H1 (cell line): ENCODE measurements around the gene IL17D. TPM values are rescaled to one million over a fixed set of nuclear protein-coding genes. Genes with fewer than 3 reads are reported as not detected.

Experiments used
- CTCF ChIA-PET: fragments of 300-600 bp; sonication (Branson Sonifier 250); formaldehyde crosslinking; loops from one replicate; lab custom pipeline; 2021; ENCODE audit not compliant: partially characterized antibody; lab: Charles Lee
- POLR2A ChIA-PET: fragments of 300-600 bp; sonication (Branson Sonifier 250); formaldehyde crosslinking; loops from one replicate; lab custom pipeline; 2021; ENCODE audit warnings: inconsistent platforms; ENCODE audit not compliant: partially characterized antibody; lab: Charles Lee
- DNase-seq, 2 experiments: peaks; one replicate each; pipeline versions ENCODE4 v3.0.0 to v3.0.0-alpha.2; 2010 to 2022; ENCODE audit warnings: low spot score in 2 of 2, low read depth in 1 of 2, mixed read lengths in 1 of 2
- FAIRE-seq: peaks from 2 replicates; lab custom pipeline; 2011; peaks lifted over from hg19 to GRCh38; lab: Jason Lieb, UNC
- H2AFZ ChIP-seq: 2 replicates; pipeline ENCODE4 v1.8.1; 2012; ENCODE audit warnings: low read length, inconsistent platforms
- H2AK5ac ChIP-seq: 2 replicates; pipeline ENCODE4 v1.6.1; 2013; ENCODE audit warnings: low read depth, low read length
- H2BK120ac ChIP-seq: replicated peaks from 2 replicates; pipeline ENCODE3; 2013; ENCODE audit warnings: low read depth, low read length, inconsistent platforms
- H2BK12ac ChIP-seq: 2 replicates; pipeline ENCODE4 v1.6.1; 2013; ENCODE audit warnings: low read depth, low read length
- H2BK15ac ChIP-seq: 2 replicates; pipeline ENCODE4 v1.6.1; 2013; ENCODE audit warnings: low read length
- H2BK20ac ChIP-seq: 2 replicates; pipeline ENCODE4 v1.6.1; 2013; ENCODE audit warnings: low read length
- H2BK5ac ChIP-seq: 2 replicates; pipeline ENCODE4 v1.6.1; 2013; ENCODE audit warnings: low read depth, low read length
- H3K14ac ChIP-seq: 2 replicates; pipeline ENCODE4 v1.6.1; 2013; ENCODE audit warnings: inconsistent platforms; ENCODE audit not compliant: insufficient read length
- H3K18ac ChIP-seq: 2 replicates; pipeline ENCODE4 v1.6.1; 2013; ENCODE audit warnings: low read length; ENCODE audit errors: extremely low read depth
- H3K23ac ChIP-seq: 2 replicates; pipeline ENCODE4 v1.6.1; 2013; ENCODE audit warnings: inconsistent platforms; ENCODE audit not compliant: insufficient read length
- H3K23me2 ChIP-seq: 2 replicates; pipeline ENCODE4 v1.6.1; 2013; ENCODE audit warnings: low read depth, low read length
- H3K27ac ChIP-seq: 2 replicates; pipeline ENCODE4 v1.6.1; 2011; ENCODE audit warnings: low read depth, low read length, inconsistent platforms
- H3K27me3 ChIP-seq, 4 experiments: replicated peaks in 1 of 4; 1 replicate in 1 of 4; 2 replicates in 3 of 4; pipeline versions ENCODE4 v1.6.1 to v1.8.1; 2011 to 2013; ENCODE audit warnings: low read length in 3 of 4, mild to moderate bottlenecking in 3 of 4, inconsistent platforms in 2 of 4, mixed read lengths in 2 of 4, moderate library complexity in 1 of 4; ENCODE audit not compliant: control insufficient read depth in 3 of 4, insufficient read depth in 3 of 4; ENCODE audit errors: extremely low read depth in 1 of 4
- H3K36me3 ChIP-seq, 4 experiments: 2 replicates each; pipeline versions ENCODE4 v1.6.1 to v1.8.1; 2011 to 2013; ENCODE audit warnings: mild to moderate bottlenecking in 4 of 4, low read length in 3 of 4, moderate library complexity in 2 of 4, control low read depth in 1 of 4, inconsistent platforms in 1 of 4; ENCODE audit not compliant: insufficient read depth in 4 of 4, control insufficient read depth in 2 of 4
- H3K4ac ChIP-seq: replicated peaks from 2 replicates; pipeline ENCODE3; 2013; ENCODE audit warnings: low read length, low read depth, mixed read lengths, inconsistent platforms; ENCODE audit not compliant: insufficient read length
- H3K4me1 ChIP-seq, 4 experiments: replicated peaks in 1 of 4; 1 replicate in 1 of 4; 2 replicates in 3 of 4; pipeline versions ENCODE4 v1.6.1 to v1.8.1; 2011 to 2013; ENCODE audit warnings: low read length in 3 of 4, inconsistent platforms in 2 of 4, mixed read lengths in 1 of 4; ENCODE audit not compliant: insufficient read depth in 4 of 4, control insufficient read depth in 3 of 4
- H3K4me2 ChIP-seq, 2 experiments: 2 replicates each; pipeline versions ENCODE4 v1.6.1 to v1.8.1; 2011 to 2013; ENCODE audit warnings: low read depth in 2 of 2, low read length in 2 of 2, control low read depth in 1 of 2, inconsistent platforms in 1 of 2, mild to moderate bottlenecking in 1 of 2; ENCODE audit not compliant: insufficient read depth in 1 of 2
- H3K4me3 ChIP-seq, 4 experiments: fragments of 200-600, 300-600 bp in 1 of 4; sonication (generic), shearing (Covaris generic), sonication (Bioruptor Twin) in 1 of 4; 2 replicates each; pipeline versions ENCODE4 v1.5.1 to v1.8.1; 2011 to 2016; ENCODE audit warnings: low read length in 4 of 4, low read depth in 3 of 4, control low read depth in 2 of 4, inconsistent platforms in 2 of 4, mild to moderate bottlenecking in 2 of 4, mixed read lengths in 1 of 4, moderate library complexity in 1 of 4; ENCODE audit not compliant: insufficient read depth in 2 of 4; ENCODE audit errors: extremely low read depth in 1 of 4
- H3K56ac ChIP-seq: replicated peaks from 2 replicates; pipeline ENCODE3; 2013; ENCODE audit warnings: low read depth, mild to moderate bottlenecking, mixed read lengths, low read length, inconsistent platforms; ENCODE audit not compliant: insufficient read length
- H3K79me1 ChIP-seq: 2 replicates; pipeline ENCODE4 v1.6.1; 2013; ENCODE audit warnings: low read depth, low read length, control low read depth
- H3K79me2 ChIP-seq, 2 experiments: 2 replicates each; pipeline versions ENCODE4 v1.6.1 to v1.8.1; 2012 to 2013; ENCODE audit warnings: low read length in 2 of 2, mild to moderate bottlenecking in 2 of 2, inconsistent platforms in 1 of 2; ENCODE audit not compliant: insufficient read depth in 2 of 2, control insufficient read depth in 1 of 2
- H3K9ac ChIP-seq, 4 experiments: replicated peaks in 1 of 4; 1 replicate in 1 of 4; 2 replicates in 3 of 4; pipeline versions ENCODE4 v1.6.1 to v1.8.1; 2011 to 2013; ENCODE audit warnings: low read depth in 3 of 4, low read length in 3 of 4, control low read depth in 2 of 4, mild to moderate bottlenecking in 2 of 4, moderate library complexity in 2 of 4, inconsistent platforms in 1 of 4; ENCODE audit errors: extremely low read depth in 1 of 4
- H3K9me3 ChIP-seq, 2 experiments: 2 replicates each; pipeline versions ENCODE4 v1.6.1 to v1.8.1; 2012 to 2013; ENCODE audit warnings: mild to moderate bottlenecking in 2 of 2, moderate library complexity in 2 of 2, control low read depth in 1 of 2, inconsistent platforms in 1 of 2, low read depth in 1 of 2, low read length in 1 of 2, mixed read lengths in 1 of 2; ENCODE audit not compliant: insufficient read depth in 2 of 2
- H4K20me1 ChIP-seq, 2 experiments: replicated peaks in 1 of 2; 2 replicates each; pipeline versions ENCODE3 to v1.8.1; 2011 to 2013; ENCODE audit warnings: inconsistent platforms in 2 of 2, low read length in 2 of 2, mild to moderate bottlenecking in 1 of 2; ENCODE audit not compliant: insufficient read depth in 2 of 2, control insufficient read depth in 1 of 2
- H4K5ac ChIP-seq: 2 replicates; pipeline ENCODE4 v1.6.1; 2013; ENCODE audit warnings: low read length, low read depth, mixed read lengths, inconsistent platforms; ENCODE audit not compliant: insufficient read length
- H4K8ac ChIP-seq: 2 replicates; pipeline ENCODE4 v1.8.0; 2013; ENCODE audit warnings: mild to moderate bottlenecking, moderate library complexity, low read length, inconsistent platforms; ENCODE audit not compliant: insufficient read depth; ENCODE audit errors: extremely low read depth
- H4K91ac ChIP-seq: replicated peaks from 2 replicates; pipeline ENCODE3; 2013; ENCODE audit warnings: low read length, mixed read lengths, inconsistent platforms; ENCODE audit not compliant: insufficient read length
- JUND ChIP-seq: IDR thresholded peaks from 2 replicates; pipeline ENCODE4 v1.6.1; 2011; ENCODE audit warnings: mild to moderate bottlenecking, improper control_type of control experiment, low read length
- KDM4A ChIP-seq: IDR thresholded peaks from one replicate; pipeline ENCODE4 v1.7.1; 2012; ENCODE audit warnings: low read depth, mild to moderate bottlenecking, moderate library complexity, low read length, inconsistent platforms; ENCODE audit not compliant: severe bottlenecking
- TCF12 ChIP-seq: IDR thresholded peaks from 2 replicates; pipeline ENCODE4 v1.6.1; 2011; ENCODE audit warnings: low read depth, mild to moderate bottlenecking, low read length
- WGBS, 2 experiments: shearing (Covaris generic) in 1 of 2; methylation state at CpG; one replicate each; pipeline versions ENCODE4 v1.1.6 to v1.1.7; 2013 to 2015; ENCODE audit warnings: low lambda C conversion rate in 2 of 2, mixed read lengths in 2 of 2, inconsistent platforms in 1 of 2, low coverage in 1 of 2, missing lambda C conversion rate in 1 of 2; ENCODE audit not compliant: insufficient replicate concordance in 2 of 2, insufficient coverage in 1 of 2, insufficient read length in 1 of 2; ENCODE audit errors: extremely low coverage in 1 of 2, missing lambda C conversion rate in 1 of 2; 5-methylcytosine and 5-hydroxymethylcytosine counted together
- polyA plus RNA-seq, 7 experiments: library from polyadenylated mRNA; depleted of rRNA in 3 of 7; stranded (reverse) in 5 of 7; unstranded in 2 of 7; fragments of >200 nt in 5 of 7; fragments of 200-250 nt in 2 of 7; gene quantifications; 1 replicate in 5 of 7; 2 replicates in 1 of 7; 4 replicates in 1 of 7; pipeline versions ENCODE4 v1.2.1 to v1.2.3, GENCODE V29; 2011 to 2013; ENCODE audit warnings: missing spikeins in 2 of 7, mixed read lengths in 2 of 7
- total RNA-seq: library from RNA; stranded (reverse); fragmentation: NEBNext Ultra II Directional; extraction: Animal tissue kit (Norgen Biotek cat#: 25700); gene quantifications from 2 replicates; pipeline ENCODE4 v1.2.1, GENCODE V29; 2021

Gene IL17D
- total and polyA plus RNA-seq, 2 of the 8 experiments (the other 6 are each of a cell fraction or from before 2014, with no cell fraction given) = 0.56 to 0.59 TPM

DNA sequence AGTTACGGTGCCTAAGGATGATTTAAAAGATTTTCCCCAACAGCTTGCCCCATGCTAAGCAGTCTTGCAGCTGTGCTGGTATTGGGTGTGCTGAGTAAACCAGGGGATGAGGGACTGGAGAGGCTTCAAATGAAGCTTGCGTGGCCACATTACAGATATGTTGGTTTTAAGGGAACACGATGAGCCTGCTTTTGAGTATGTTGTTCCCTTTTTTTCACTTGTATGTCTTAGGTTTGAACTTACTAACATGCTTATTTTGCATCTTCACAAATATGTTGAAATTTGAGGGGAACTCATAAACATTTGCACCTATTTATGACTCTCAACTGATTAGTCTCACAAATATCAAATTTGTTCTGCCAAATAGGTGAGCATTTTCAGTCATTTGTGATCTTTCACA lies 2.0 kb upstream of the IL17D start:
- CTCF ChIA-PET = interaction anchor here (0.8 to 1.1 kb wide), 2 partner anchors 10 to 200 kb away, joined by 3 read pairs; no protein-coding TSS in a partner anchor
- no peak overlapping the region for H2BK12ac ChIP-seq
- DNase-seq (no peak), FAIRE-seq (no peak)
- no peaks in the 10 kb centered on the region for H3K79me2 ChIP-seq
- H2BK15ac ChIP-seq = no peak overlapping the region
- H3K23me2 ChIP-seq = peaks cover 9% of the 10 kb centered on the region
- H3K27me3 ChIP-seq = peaks cover 5 to 25% (median 20%) of the 10 kb centered on the region in 4 experiments
- H3K4me1 ChIP-seq = peaks cover 0 to 6% (median under 1%) of the 10 kb centered on the region in 4 experiments; a peak in 5 of 7 replicates
- no peak overlapping the region for H2BK5ac ChIP-seq
- H2BK120ac ChIP-seq = no peak overlapping the region
- H3K79me1 ChIP-seq = no peaks in the 10 kb centered on the region
- 93% methylated on average over 3 of the region's 3 CpGs; no CpG with 5 or more reads in 1 of the 2 experiments for WGBS, 2 experiments
- no peaks in the 10 kb centered on the region for H3K9me3 ChIP-seq
- H4K91ac ChIP-seq = no peak overlapping the region
- peaks cover 0 to 1% of the 10 kb centered on the region in 2 experiments for H4K20me1 ChIP-seq
- no peak overlapping the region for H2AFZ ChIP-seq
- no peak overlapping the region for H2BK20ac ChIP-seq
- H4K8ac ChIP-seq = no peak overlapping the region
- no peak overlapping the region for H4K5ac ChIP-seq
- no peak overlapping the region for H3K56ac ChIP-seq
- H3K4me2 ChIP-seq = no peak overlapping the region
- no peak overlapping the region for H3K4ac ChIP-seq
- H3K23ac ChIP-seq = no peak overlapping the region
- POLR2A ChIA-PET = interaction anchor here (0.8 to 1.6 kb wide), 2 partner anchors 9 to 72 kb away, joined by 3 read pairs; partner anchors contain the start of gene EEF1AKMT1
- no peak overlapping the region for H3K9ac ChIP-seq
- no peak overlapping the region for H3K4me3 ChIP-seq
- H3K18ac ChIP-seq = no peak overlapping the region
- H2AK5ac ChIP-seq = no peak overlapping the region
- no peaks in the 10 kb centered on the region for H3K36me3 ChIP-seq
- no peak for TF ChIP-seq TCF12
- no peak for TF ChIP-seq JUND
- no peak for TF ChIP-seq KDM4A
- H3K14ac ChIP-seq = no peak overlapping the region
- no peak overlapping the region for H3K27ac ChIP-seq
